Keratinocyte (primary cell): ENCODE data around the gene OR2T27.

Source experiments
- CTCF ChIP-seq, 3 experiments: IDR thresholded peaks in 1 of 3; conservative IDR thresholded peaks in 1 of 3; optimal IDR thresholded peaks in 1 of 3; 2 replicates in 2 of 3; 3 replicates in 1 of 3; pipeline versions ENCODE3 to v1.5.1; 2011; ENCODE audit warnings: low read length in 3 of 3, mild to moderate bottlenecking in 3 of 3, moderate library complexity in 2 of 3, control low read depth in 1 of 3, inconsistent platforms in 1 of 3; ENCODE audit not compliant: insufficient read depth in 2 of 3; ENCODE audit errors: extremely low read depth in 1 of 3
- EZH2 ChIP-seq: IDR thresholded peaks from one replicate; pipeline ENCODE4 v1.6.1; 2012; ENCODE audit warnings: inconsistent platforms, mild to moderate bottlenecking, low read length, moderate library complexity

GRCh38 chr1:248627971-248628844 is 27.1 kb downstream of the OR2T27 start:
- TF ChIP-seq CTCF (optimal IDR thresholded peaks at IDR 0.05 in 1 of 3, IDR thresholded peaks at IDR 0.05 in 1 of 3, conservative IDR thresholded peaks at IDR 0.05 in 1 of 3; ENCODE audit: extremely low read depth in 1 of 3, insufficient read depth in 2 of 3, low read length in 3 of 3) (no peak), EZH2 (no peak)
